Measurements from ENCODE around the gene SLC12A7.

Gene SLC12A7

GRCh38 chr5:1120236-1120999 lies 8.6 kb upstream of the SLC12A7 start:
- no peak for DNase-seq (ENCODE audit: low read depth)
- H3K4me3 ChIP-seq (replicated peaks; ENCODE audit: low read depth, low read length) = no peak overlapping the region
- TF ChIP-seq CTCF (IDR thresholded peaks at IDR 0.05; ENCODE audit: low read length, missing control alignments) = no peak

- TF ChIP-seq CTCF (IDR thresholded peaks at IDR 0.05; ENCODE audit: low read length, missing control alignments) = no peak
- DNase-seq (ENCODE audit: low read depth) = no peak
- H3K4me3 ChIP-seq (replicated peaks; ENCODE audit: low read depth, low read length) = no peak overlapping the region
Measured at GRCh38 chr5:1119312-1119831, 7.5 kb upstream of the SLC12A7 start.

- TF ChIP-seq CTCF (IDR thresholded peaks at IDR 0.05; ENCODE audit: low read length, missing control alignments) = no peak
- H3K4me3 ChIP-seq (replicated peaks; ENCODE audit: low read depth, low read length) = no peak overlapping the region
- peak; percentile 17 for DNase-seq (ENCODE audit: low read depth)
Measured at GRCh38 chr5:1118738-1119137, 6.9 kb upstream of the SLC12A7 start.

- DNase-seq (ENCODE audit: low read depth) = peak; percentile 52
- TF ChIP-seq CTCF (IDR thresholded peaks at IDR 0.05; ENCODE audit: low read length, missing control alignments) = no peak
- H3K4me3 ChIP-seq (replicated peaks; ENCODE audit: low read depth, low read length) = no peak overlapping the region
Measured at GRCh38 chr5:1118231-1118698, 6.4 kb upstream of the SLC12A7 start.

- no peak for TF ChIP-seq CTCF (IDR thresholded peaks at IDR 0.05; ENCODE audit: low read length, missing control alignments)
- DNase-seq (ENCODE audit: low read depth) = no peak
- no peak overlapping the region for H3K4me3 ChIP-seq (replicated peaks; ENCODE audit: low read depth, low read length)
Measured at GRCh38 chr5:1116977-1117376, 5.1 kb upstream of the SLC12A7 start.

GRCh38 chr5:1116109-1116740 lies 4.4 kb upstream of the SLC12A7 start:
- H3K4me3 ChIP-seq (replicated peaks; ENCODE audit: low read depth, low read length) = no peak overlapping the region
- DNase-seq (ENCODE audit: low read depth) = no peak
- TF ChIP-seq CTCF (IDR thresholded peaks at IDR 0.05; ENCODE audit: low read length, missing control alignments) = no peak
